HG03457 (cell line): ENCODE results near the gene TMCC3.
"Not testable (repeated sequence)": the region's sequence is repeated elsewhere in the genome, so short reads cannot be mapped to it uniquely, and the experiment has no call there.

ENCODE experiments used
- ATAC-seq: cut with Tn5 transposase; IDR thresholded peaks from one replicate; pipeline ENCODE4 v1.9.1; 2021; ENCODE audit warnings: moderate number of reproducible peaks; ENCODE audit not compliant: unreplicated experiment

TMCC3 gene

DNA sequence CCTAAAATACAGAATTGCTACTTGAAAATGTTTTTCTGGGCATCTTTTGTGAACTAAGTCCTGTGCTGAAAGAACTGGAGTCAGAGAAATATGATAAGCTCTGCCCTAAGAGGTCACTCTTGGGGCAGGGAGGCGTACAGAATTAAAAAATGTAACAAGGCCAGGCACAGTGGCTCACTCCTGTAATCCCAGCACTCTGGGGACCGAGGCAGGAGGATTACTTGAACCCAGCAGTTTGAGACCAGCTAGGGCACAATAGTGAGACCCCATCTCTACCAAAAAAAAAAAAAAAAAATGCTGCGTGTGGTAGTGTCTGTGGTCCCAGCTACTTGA, 46.0 kb downstream of the TMCC3 start:
- no peak for ATAC-seq

DNA sequence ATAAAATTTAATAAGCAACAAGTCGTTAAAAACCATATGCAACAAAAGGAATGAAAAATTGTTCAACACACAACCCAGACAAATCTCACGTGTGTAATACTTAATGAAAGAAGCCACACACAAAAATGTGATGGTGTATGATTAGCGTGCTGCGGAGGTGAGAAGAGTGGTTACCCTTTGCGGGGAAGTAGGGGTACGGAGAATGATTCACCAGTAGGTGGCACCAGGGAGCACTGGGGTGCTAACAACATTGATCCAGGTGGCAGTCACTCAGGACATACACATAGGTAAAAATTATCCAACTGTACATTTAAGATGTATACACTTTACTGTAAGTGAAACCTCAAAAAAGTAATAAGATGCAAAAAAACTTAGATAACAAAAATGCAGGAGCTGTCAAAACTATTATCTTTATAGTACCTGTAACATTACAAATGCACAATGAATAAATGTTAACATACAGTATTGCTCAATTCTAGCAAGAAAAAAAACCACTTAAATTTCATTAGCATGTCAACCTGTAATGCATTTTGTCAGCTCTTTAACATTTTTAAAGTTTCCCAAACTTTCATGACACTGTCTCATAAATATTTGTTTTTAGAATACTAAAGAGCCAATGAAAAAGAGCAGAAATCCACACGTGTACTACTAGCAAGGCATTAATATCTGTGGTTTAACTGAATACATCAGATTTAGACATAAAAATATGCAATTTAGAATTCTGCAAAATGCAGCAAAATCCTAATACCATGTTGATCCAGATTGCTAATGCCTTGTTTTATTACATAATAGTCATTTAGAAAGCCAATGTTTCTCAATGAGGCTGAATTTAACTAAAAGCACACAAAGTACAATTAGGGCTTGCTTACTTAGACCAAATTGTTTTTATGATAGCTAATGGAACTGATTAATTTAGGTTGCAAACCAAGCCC, 46.7 kb downstream of the TMCC3 start:
- ATAC-seq, result no peak

DNA sequence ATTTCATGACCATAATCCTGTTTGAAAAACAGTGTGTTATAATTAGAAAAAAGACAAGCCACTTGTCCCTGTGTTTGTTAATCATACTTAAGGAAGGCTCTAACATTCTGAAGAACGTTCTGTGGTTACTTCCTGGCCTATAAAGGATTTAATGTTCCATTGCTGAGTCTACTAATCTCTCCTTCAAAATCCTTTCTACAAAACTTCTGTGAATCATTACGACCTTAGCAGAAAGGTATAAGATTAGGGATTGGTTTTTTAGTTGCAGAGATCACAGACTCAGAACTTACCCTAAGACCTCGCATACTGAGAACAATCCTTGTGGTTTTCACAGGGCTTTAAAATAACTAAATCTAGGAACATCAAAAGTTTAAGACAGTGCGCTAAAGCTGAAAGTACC, 48.3 kb downstream of the TMCC3 start:
- no peak for ATAC-seq

- ATAC-seq, result not testable (repeated sequence)
These were observed 49.0 kb downstream of the TMCC3 start for GRCh38 chr12:94601307-94601706.

GRCh38 chr12:94599189-94599588, 51.2 kb downstream of the TMCC3 start:
- ATAC-seq, result no peak

GRCh38 chr12:94597268-94597667, 53.1 kb downstream of the TMCC3 start:
- no peak for ATAC-seq

DNA sequence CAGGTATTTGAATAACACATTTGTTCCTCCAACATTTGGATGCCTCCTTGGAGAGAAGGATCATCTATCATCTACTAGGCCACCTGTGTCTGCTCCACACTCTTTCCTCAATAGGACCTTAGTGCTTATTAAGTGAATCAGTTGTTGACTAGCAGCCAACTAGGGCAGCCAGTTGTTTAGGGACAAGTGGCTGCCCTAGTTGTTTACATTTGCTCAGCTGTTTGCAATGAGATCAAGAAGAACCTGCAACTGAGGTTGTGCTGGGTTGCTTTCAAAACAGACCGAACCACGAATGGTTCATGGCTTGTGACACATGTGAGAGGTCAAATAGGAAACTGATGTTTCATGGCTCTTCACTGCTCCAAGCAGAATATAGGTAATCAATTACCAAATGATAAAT, 53.8 kb downstream of the TMCC3 start:
- no peak for ATAC-seq

GRCh38 chr12:94595152-94595551, 55.2 kb downstream of the TMCC3 start:
- ATAC-seq, result no peak

- no peak for ATAC-seq
These were observed 55.9 kb downstream of the TMCC3 start for GRCh38 chr12:94594443-94594825.

DNA sequence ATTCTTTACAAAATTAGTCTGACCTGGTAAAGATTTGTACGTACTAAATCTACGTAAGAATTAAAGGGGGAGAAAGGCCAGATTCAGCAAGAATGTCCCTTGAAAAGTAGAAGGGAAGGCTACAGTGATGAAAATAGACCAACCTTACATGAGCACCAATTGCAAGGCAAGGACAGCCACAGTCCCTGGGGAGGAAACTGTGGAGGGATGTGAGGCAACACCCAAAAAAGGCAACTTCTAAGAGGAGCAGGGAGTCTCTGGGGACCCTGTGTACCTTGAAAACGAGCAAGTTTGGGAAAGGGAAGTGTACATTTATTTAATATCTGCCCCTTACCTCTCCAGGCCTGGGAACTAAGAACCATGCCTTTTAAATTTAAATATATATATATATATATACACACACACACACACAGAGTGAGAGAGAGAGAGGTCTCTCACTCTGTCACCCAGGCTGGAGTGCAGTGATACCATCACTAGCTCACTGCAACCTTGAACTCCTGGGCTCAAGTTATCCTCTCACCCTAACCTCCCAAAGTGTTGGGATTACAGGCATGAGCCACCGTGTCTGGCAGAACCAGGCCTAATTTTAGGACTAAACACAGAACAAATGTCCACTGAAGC, 56.4 kb downstream of the TMCC3 start:
- ATAC-seq, result no peak

DNA sequence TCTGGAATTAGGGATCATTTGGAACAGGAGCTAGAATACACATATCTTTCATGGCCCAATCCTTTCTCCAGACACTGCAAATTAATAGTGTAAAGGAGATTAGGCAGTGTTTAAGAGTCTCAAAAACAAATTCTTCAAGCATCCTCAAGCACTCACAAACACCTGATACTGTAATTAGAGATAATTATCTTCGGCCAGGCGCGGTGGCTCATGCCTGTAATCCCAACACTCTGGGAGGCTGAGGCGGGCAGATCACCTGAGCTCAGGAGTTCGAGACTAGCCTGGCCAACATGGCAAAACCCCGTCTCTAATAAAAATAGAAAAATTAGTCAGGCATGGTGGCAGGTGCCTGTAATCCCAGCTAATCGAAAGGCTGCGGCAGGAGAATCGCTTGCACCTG, 57.6 kb downstream of the TMCC3 start:
- ATAC-seq, result not testable (repeated sequence)

DNA sequence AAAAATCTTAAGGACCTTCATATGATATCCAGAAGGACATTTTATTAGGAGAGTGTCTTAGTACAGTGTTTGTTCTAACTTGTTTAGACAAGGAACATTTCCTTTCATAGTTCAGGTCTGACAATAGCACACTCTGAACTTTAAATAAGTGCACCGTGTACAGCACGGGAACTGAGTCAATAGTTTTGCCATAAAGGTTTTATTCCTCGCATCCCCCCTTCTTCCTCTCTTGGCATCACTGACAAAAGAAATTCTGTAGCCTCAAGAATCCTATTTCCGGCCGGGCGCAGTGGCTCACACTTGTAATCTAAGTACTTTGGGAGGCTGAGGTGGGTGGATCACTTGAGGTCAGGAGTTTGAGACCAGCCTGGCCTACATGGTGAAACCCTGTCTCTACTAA, 58.3 kb downstream of the TMCC3 start:
- ATAC-seq, result no peak

GRCh38 chr12:94590428-94590827, 59.9 kb downstream of the TMCC3 start:
- ATAC-seq, result no peak

DNA sequence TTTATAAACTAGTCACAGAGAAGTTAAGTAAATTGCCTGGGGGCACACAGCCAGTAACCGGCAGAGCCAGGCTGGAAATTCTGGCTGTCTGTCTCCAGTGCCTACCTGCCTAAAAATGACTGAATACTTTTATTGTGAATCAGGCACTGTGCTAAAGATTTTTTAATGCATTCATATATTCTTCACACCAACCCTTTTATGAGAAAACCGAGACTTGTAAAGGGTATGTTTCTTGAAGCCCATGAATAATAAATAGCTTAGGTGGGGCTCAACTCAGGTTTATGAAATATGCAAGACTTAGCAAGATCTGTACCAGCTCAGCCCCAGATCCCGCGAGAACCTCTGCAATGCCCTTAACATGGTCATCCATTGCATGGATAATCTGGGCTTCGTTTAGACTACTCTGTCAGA, 60.8 kb downstream of the TMCC3 start:
- ATAC-seq, result no peak

GRCh38 chr12:94588346-94588745, 62.0 kb downstream of the TMCC3 start:
- no peak for ATAC-seq

- ATAC-seq, result no peak
These were observed 62.8 kb downstream of the TMCC3 start for GRCh38 chr12:94587266-94588241.

- ATAC-seq, result no peak
These were observed 63.6 kb downstream of the TMCC3 start for GRCh38 chr12:94586589-94587259.

DNA sequence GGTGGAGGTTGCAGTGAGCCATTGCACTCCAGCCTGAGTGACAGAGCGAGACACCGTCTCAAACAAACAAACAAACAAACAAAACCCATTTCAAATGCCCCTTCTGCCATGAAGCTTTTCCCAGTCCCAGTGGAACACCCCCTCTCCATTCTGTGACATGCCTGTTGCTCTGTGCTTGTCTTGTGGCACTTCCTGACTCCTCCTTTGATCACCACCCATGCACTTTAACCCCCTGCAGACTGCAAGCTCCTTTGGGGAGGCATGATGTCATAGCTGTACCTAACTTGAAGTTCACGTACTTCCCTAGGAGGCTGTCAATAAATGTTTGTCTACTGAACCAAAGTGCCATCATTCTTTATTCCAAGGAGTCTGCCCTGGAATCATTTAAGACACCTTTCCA, 64.7 kb downstream of the TMCC3 start:
- ATAC-seq, result no peak

GRCh38 chr12:94584377-94584776, 66.0 kb downstream of the TMCC3 start:
- ATAC-seq, result no peak

DNA sequence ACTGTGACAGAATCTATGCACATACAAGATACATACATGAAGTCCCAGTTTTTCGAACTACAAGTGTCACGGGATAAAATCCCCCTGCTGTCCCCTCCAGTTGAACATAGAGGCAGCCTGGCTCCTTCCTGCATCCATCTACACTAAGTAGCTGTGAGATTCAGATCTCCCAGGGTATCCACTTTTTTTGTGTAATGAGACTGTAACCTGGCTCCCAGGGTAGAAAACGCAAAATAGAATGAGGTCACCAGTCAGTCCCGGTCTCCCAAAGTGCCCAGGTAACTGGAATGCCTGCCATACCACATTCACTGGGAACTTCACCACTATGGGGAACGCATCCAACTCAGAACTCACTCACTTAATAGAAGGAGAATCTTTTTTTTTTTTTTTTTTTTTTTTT, 67.8 kb downstream of the TMCC3 start:
- ATAC-seq, result no peak
